ENCODE measurements around the gene AFP.

AFP gene

GRCh38 chr4:73439445-73439844 is 3.4 kb downstream of the AFP start:
- DNase-seq = no peak

DNA sequence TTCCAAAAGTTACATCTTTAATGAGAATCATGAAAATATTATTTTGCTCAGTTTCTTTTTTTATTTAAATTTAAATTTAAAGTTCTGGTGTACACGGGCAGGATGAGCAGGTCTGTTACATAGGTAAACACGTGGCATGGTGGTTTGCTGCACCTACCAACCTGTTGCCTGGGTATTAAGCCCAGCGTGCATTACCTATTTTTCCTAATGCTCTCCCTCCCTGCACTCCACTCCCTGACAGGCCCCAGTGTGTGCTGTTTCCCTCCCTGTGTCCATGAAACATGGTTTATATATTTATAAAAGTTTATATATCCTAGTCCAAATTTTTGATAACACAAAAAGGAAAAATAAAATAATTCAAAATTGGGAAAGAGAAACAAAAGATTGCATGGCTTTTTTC is 4.0 kb downstream of the AFP start:
- no peak for DNase-seq

- no peak for DNase-seq
Measured at GRCh38 chr4:73440653-73441052, 4.6 kb downstream of the AFP start.

- no peak for DNase-seq
Measured at GRCh38 chr4:73442275-73442674, 6.3 kb downstream of the AFP start.

GRCh38 chr4:73443224-73443623 is 7.2 kb downstream of the AFP start:
- no peak for DNase-seq

- DNase-seq = no peak
Measured at GRCh38 chr4:73445383-73446335, 9.6 kb downstream of the AFP start.

DNA sequence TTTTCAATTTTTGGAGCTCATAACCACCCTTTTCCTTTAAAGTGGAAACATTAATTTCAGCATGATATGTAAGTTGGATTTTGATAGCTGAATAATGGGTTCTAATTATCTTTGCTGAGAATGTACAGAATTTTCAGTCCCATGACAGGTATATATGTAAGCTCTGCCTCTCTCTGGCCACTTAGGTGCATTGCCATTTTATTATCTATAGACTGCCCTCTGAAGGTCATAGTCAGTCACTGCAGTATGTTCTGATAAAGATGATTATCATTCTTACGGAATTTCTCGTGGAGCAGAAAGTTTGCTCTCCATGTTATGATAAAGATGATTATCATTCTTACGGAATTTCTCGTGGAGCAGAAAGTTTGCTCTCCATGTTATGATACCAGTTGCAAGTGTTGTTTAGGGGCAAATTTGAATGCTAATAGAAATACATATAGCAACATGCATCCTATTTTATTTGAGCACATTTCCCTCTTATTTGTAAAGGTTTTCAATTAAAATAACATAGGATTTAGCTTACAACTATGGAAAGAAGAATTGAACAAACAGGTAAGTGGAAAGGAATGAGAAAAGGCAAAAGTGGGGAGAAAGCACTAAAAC is 10.4 kb downstream of the AFP start:
- peak in 1 of 2 donors; percentile 11 for DNase-seq

- DNase-seq = no peak
Measured at GRCh38 chr4:73447671-73448070, 11.7 kb downstream of the AFP start.

DNA sequence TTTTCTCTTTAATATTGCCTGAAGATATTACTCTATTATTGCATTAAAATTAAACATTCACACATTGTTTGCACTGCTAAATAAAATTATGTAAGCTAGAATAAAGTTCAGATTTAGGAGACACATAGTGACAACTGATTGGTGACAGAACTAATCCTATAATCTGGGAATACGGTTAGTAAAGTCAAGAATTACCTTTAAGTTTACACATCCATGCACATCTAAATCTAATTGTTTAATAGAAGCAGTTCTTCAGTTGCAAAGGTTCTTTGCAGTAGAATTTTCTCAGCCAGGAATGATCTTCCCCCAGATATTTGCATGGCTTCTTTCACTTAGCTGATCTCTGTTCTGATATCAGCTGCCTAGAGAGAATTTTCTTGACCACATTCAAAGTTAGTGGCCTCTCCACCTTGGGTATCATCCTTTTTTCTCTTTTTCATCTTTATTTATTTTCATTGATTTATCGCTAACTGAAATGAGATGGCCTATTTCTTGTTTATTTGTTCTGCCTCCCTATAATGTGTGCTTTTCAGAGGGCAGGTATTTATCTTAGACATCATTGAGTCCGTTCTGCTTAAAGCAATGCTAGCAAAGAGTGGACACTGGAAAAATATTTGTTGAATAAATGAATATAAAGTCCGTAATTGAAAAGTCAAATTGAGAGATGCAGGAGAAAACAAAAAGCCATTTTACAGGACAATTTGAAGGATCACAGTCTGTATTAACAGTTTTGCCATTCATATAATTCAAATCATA is 12.6 kb downstream of the AFP start:
- DNase-seq = no peak

DNA sequence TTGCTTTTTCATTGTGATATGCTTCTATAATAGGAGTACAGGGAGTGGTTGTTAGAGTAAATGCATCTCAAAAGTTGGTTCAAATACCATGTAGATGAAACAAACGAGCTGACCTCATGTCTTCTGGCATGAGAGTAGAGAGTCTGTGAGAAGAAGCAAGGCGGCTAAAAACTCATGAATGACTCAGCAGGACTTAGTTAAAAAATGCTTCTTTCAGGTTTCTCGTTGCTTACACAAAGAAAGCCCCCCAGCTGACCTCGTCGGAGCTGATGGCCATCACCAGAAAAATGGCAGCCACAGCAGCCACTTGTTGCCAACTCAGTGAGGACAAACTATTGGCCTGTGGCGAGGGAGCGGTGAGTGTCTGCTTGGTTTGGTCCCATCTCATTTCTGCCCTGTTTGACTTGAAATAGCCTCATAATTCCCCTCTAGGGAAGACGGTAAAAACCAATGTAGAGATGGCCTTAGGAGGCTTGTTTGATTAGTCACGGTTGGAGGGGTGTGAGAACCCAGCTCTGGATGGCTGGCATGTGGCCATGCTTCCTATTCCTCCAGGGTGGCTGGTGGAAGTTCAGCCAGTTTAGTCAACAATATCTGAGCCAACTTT is 14.5 kb downstream of the AFP start:
- DNase-seq = no peak

DNA sequence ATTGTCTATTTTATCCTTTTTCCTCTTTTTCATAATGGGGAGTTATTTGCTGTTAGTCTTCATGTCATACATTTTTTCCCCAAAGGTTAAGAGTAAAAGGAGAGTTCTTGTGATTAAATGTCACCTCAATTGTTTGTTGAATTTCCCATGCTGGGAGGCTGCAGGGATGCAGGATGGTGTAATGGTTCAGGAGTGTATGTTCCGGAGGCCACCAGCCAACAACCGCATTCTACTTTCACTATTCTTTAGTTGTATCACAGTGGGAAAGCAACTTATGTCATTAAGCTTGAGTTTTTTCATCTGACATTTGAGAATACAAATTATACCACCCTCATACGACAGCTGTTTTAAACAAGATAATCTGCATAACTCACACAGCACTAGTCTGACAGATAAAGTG is 15.4 kb downstream of the AFP start:
- DNase-seq = no peak

- no peak for DNase-seq
Measured at GRCh38 chr4:73451981-73452747, 16.1 kb downstream of the AFP start.

DNA sequence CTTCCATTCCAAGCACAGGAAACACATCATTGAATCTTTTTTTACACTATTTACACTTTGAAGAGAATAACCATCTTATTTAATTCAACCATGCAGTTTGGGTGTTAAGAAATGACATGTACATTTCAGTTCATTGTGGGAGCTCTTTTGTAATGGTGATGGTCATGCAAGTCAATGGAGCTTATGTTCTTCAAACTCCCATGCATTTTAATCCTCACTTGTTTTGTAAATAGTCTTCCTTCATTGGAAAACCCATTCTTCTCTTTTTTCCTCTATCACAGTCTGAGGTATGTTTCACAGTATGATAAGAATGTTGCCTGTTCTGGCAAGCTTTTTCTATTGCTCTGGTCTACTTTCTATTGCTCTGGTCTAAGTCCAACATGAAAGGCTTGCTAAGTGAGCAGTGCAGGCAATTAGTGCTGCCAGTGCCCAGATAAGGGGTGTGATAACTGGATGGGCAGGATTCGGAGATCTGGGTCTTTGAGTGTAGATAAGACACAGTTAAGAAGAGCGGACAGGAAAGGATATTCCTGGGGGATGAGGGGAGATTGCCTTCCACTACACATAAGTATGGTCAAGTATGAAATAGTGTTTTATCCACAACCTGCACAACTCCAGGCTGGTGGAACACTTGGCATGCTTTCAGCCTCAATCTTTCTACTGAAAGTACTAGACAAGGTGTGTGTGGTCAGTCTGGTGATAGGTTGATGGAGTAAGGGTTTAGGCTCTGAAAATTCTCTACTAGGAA is 17.1 kb downstream of the AFP start:
- no peak for DNase-seq

- no peak for DNase-seq
Measured at GRCh38 chr4:73453701-73454005, 17.6 kb downstream of the AFP start.

- no peak for DNase-seq
Measured at GRCh38 chr4:73454920-73455319, 18.9 kb downstream of the AFP start.

DNA sequence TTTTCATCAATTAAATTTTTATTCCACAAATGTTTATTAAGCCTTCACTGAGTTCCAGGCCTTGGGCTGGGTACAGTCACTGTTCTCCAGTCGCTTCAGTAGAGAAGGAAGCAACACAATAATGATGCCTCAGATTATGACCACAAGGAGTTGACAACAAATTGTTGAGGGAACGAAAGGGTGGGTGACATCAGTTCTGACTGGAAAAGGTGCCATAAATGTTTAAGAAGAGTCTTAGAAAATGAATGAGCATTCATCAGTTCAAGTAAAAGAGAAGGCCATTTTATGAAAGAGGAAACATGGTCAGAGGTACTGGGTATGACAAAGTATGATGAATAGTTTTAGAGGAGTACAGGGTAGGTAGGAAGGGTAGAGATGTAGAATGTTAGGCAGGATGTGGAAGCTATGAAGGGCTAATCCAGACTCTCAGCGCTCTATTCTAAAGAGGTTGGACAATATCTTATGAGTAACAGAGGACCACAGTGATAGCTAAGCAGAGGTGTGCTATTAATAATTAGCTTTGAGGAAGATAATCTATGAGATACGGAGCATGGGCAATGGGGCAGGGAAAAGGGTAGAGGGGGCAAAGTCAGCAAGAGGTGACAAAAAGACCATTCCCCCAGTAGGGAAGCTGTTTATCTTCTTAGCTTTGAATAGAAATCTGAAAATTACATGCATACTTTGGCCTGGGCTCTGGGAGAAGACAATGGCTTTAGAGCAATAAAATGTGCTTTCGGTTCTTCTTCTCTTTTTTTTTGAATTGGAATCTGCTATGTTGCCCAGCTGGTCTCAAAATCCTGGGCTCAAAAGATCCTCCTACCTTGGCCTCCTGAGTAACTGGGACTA is 20.4 kb downstream of the AFP start:
- DNase-seq = no peak

DNA sequence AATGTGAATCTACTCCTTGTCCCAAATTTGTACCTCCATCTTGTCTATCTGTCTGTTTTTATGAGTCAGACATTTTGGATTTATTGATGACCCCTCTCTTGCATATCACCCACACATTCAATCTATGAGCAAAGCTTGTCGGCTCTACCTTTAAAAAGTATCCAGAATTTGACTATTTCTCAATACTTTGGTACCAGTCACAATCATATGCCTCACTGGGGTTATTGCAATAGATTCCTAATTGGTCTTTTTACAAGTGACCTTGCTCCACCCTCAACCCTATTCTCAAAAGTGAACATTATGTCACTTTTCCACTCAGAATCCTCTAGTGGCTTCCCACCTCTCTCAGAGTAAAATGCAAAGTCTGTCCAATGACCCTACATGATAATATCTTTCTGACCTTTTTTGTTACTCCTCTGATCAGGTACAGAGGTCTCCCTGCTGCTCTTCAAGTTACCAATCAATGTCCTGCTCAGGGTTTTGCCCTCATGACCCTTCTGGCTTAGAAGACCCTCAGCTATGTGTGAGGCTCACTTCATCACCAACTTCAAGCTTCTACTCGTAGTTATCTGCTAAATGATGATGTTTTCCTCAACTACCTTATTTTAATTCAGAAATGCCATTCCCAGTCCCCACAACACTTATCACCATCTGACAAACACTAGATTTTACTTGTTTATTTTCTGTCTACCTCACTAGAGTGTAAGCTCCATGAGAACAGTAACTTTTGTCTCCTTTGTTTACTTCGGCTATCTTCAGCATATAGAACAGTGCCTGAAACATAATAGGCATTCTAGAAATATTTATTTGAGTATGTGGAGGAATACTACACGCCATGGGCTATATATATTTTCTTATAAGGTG is 22.4 kb downstream of the AFP start:
- DNase-seq = no peak

- DNase-seq = no peak
Measured at GRCh38 chr4:73459048-73459421, 23.0 kb downstream of the AFP start.

- no peak for DNase-seq
Measured at GRCh38 chr4:73460913-73461522, 25.0 kb downstream of the AFP start.

GRCh38 chr4:73468170-73468569 is 32.1 kb downstream of the AFP start:
- no peak for DNase-seq
